Gastroesophageal sphincter (tissue), 3 donors: ENCODE results near the gene FBXW8.

Experiments used
- CTCF ChIP-seq, 4 experiments: fragments of 200-600 bp in 2 of 4; fragments of 450-650 bp in 2 of 4; sonication (generic) in 1 of 4; IDR thresholded peaks; one replicate each; pipeline ENCODE4 v1.5.1; 2017 to 2019; ENCODE audit warnings: antibody characterized with exemption in 4 of 4, mild to moderate bottlenecking in 2 of 4, moderate library complexity in 2 of 4
- POLR2A ChIP-seq, 2 donors: fragments of 450-650 bp; IDR thresholded peaks; one replicate each; pipeline ENCODE4 v1.6.1; 2017; ENCODE audit warnings: antibody characterized with exemption in 2 of 2, mild to moderate bottlenecking in 2 of 2, moderate library complexity in 1 of 2

GRCh38 chr12:117026343-117026742 lies 115.6 kb downstream of the FBXW8 start:
- TF ChIP-seq POLR2A (IDR thresholded peaks at IDR 0.05) = no peak
- TF ChIP-seq CTCF (IDR thresholded peaks at IDR 0.05) = no peak
